DMS79 treated with DMSO at 0.1 percent for 48 hours (cell line): Measurements from ENCODE around the gene PTPRG.
"Not testable (repeated sequence)": the region's sequence is repeated elsewhere in the genome, so short reads cannot be mapped to it uniquely, and the experiment has no call there.

Experiments
- DNase-seq: peaks from one replicate; lab custom pipeline; 2025; lab: John Stamatoyannopoulos, UW

Gene PTPRG

DNA sequence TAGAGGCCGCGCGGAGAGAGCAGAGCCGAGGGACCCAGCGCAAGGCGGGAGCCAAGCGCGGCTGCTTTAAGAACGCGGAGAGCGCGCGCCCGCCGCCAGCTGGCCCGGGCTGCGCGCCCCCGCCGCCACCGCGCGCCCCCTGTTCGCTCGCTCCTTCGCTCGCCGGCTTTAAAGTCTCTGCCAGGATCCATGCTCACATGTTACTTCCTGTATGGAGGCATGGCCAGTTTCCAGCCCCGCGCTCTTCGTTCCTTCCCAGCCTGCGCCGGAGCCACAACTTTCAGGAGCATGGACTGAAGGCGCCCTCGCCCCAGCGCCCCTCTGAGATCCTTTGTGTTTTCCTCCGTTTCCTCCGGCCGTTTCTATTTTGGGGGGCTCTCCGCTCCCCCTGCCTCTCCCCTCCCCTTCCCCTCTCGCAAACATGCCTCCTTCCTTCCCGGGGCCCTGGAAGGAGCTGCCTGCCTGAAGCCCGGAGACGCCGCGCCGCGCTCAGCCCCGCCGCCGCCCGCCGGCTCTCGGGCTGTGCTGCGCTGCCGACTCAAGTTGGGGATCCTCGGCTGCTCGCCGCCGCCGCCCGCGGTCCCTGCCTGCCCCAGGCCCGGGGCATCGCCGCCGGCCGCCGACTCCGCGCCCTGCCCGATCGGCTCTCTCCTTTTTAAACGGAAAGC lies at the start of gene PTPRG:
TSS of gene PTPRG (plus strand) at position 198 of the 668 bp plus-strand sequence. CDS start 717 bp downstream, outside the sequence.
- DNase-seq: peak; percentile 57

DNA sequence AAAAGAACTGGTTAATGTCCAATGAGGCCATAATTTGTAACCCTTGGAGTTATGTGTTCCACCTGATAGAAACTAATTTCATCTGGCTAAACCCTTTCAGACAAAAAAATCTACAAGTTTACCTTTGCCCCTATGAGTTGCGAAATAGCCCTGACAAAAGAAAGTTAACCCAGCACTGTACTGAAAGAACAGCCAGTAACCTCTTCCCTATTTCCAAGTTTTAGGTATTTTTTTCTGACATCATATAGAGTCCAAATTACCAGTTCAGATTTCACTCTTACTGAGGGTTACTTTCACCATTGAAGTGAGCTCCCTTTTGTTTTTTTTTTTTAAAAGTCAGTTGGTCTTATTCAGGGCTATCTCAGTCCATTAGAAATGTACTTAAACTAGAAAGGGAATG lies 42.8 kb upstream of the PTPRG start:
- DNase-seq: no peak

DNA sequence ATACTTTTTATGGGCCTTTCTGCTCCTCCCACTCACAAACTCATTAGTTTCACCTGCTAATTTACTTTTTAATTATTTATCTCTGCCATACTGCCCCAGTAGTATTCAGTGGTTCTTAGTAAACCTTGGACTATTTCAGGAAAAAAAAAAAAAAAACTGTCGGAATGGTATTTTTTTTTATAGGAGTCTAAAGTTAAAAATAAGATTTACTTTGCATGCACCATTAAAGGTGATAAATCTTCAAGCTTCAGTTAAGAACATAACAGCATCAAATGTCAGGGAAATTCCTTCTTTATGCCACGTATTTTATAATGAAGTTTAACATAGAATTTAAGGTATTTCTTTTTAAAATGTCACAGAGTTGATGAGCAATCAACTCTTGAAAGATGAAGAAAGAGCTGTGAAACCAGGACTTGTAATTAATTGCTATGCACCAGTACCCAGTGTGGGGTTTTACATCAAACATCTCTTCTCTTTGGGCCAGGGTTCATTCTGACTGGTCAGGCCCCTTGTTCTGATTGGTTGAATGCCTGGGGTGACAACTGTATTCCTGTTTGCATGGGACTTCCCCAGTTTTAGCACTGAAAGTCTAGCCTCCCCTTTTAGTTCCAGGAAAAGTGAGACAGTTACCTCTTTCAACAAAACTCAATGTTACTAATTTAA lies 40.3 kb upstream of the PTPRG start:
- DNase-seq: no peak

DNA sequence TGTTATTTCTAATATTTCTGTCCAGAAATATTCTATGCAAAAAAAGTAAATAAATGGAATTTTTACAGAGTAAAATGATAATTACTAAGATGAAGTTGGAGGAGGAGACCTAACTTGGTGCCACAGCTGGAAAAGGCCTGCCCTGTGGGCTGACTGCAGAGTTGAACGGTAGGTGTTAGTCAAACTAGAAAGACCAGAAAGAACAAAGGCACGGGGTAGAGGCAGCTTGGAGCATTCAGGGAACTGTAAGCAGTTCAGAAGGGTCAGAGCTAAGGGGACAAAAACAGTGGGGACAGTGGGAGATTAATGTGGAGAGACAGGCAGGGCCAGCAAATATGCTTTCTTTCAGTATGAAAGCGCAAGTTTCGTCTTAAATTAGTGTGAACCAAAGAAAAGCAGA lies 39.3 kb upstream of the PTPRG start:
- no peak for DNase-seq

DNA sequence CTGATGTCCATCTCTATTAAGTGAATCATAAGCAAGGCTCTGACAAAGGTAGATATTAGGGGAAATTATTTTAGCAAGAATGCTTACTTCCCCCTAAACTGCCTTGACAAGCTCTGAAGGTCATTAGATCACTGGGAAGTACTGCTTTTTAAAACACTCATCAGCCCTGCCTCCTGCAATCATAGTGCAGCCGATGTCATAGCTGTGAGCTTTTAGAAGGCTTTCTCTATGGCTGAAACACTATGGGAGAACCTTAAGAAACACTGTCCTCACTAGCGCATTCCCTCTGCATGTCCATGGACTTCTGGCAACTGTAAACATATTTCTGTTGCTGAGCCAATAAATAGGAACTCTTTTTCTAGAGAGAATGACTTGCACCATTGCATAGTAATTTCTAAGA lies 38.7 kb upstream of the PTPRG start:
- DNase-seq: no peak

DNA sequence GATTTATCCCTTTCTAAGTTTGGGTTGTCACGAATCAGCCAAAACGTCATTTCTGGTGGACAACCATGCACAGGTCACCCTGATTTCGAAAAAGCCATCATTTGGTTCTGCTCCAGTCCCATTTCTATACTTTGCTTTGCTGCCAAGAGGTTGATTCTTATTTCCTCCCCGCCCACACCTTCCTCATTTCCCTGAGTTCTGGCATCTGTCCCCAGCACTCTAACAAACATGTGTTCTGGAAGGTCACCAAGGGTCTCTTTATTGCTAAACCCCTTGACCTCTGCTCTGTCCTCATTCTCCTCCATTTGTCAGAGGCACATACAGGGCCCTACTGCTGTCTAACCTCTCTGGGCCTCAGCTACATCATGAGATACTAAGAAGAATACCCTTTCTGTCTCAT lies 36.4 kb upstream of the PTPRG start:
- DNase-seq: no peak

DNA sequence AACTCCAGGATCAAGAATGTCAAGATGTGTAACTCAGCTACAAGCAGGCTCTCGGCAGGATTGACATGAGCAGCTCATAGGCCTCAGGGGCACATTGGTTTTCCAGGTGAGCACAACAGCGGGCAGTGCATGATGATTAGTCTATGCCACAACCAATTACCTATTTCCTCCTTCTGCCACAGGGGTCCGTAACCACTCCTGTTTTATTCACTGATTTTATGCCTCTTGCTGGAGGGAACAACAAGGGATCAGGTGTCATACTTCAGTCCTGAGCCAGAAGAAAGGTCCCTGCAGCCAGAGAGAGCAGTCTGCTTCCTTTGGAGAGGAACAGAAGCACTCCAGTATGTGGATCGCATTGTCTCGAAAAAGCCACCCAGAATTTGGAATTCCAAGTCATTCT lies 35.1 kb upstream of the PTPRG start:
- peak; percentile 64 for DNase-seq

DNA sequence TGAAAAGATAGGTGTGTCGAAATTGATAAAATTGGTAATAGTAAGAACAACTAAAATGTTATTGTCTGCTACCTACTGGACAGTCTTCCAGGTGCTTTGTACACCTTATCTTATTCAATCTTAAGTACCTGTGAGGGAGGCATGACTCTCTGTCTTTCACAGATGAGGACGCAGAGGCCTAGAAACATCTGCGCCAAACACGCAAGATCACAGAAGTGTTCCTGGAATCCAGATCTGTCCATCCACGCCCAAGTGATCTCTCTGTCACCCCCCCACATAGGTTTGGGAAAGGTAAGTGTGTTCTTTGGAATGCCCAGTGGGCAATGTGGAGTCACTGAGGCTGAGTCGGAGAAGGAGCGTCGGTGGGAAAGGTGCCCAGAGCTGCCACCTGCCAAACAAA lies 34.4 kb upstream of the PTPRG start:
- no peak for DNase-seq

DNA sequence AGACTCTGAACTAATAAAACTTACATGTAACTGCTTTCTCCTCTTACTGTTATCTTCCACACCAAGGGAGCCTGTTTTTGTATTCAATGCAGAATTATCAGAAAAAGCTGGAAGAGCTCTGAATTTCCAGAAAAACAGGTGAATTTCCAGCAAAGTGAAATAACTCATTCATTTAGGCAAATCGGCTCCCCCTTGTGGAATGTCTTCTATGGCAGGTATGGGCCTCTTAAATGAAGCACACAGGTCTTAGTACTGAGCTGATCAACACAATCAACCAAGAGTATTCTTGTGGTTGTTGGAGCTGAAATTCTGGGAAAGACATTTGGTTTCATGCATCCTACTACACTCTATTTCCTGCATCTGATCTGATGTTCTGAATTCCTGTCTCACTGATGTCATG lies 31.0 kb upstream of the PTPRG start:
- DNase-seq: peak; percentile 13

DNA sequence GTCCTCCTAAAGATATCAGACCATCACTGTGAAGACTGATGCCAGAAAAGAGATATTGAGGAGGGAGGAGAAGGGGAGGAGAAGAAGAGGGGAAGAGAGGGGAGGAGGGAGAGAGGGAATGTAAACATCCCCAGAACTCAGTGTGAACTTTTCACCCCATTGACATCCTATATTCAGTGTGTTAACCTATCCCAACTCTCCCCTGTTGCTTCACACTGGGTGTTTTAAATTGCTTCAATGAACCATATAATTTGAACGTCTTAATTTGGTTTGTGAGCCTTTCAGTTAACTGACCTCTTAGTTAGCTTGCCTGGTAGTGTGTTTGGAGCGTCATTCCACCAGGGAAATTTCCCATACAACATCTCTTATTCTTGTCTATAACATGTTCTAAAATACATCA lies 29.8 kb upstream of the PTPRG start:
- DNase-seq: no peak

DNA sequence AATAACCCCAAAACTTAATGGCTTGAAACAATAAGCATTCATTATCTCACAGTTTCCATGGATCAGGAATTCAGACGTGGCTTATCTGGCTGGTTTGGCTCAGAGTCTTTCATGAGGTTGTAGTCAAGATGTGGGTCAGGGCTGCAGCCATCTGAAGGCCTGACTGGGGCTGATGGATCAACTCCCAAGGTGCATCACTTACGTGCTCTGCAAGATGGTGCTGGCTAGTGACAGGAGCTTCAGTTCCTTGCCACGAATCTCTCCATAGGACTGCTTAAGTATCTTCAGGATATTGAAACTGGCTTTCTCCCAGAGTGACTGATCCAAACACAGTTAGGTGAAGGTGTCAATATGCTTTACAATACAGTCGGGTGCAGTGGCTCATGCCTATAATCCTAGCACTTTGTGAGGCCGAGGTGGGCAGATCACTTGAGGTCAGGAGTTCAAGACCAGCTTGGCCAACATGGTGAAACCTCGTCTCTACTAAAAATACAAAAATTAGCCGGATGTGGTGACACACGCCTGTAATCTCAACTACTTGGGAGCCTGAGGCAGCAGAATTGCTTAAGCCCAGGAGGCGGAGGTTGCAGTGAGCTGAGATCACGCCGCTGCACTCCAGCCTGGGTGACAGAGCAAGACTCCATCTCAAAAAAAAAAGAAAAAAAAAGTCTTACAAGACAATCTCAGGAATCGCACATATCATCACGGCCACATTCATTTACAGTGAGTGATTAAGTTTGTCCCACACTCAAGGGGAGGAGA lies 28.5 kb upstream of the PTPRG start:
- no peak for DNase-seq

DNA sequence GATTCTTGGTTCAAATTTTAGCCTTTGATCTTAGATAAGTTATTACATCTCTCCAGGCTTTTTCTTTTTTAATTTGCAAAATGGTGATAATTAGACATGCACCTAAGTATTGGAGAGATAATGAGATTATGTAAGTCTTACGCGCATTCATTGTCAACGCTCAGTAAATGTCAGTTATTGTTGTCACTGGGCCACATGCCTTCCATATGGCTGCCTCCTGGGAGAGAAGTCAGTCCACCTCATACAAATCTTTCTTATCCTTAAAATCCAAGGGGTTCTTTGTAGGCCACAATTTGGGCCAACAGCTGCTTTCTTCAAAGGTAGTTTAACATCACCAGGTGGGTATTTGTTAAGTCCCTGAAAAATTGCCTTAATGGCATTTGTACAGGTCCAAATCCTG lies 25.5 kb upstream of the PTPRG start:
- no peak for DNase-seq

DNA sequence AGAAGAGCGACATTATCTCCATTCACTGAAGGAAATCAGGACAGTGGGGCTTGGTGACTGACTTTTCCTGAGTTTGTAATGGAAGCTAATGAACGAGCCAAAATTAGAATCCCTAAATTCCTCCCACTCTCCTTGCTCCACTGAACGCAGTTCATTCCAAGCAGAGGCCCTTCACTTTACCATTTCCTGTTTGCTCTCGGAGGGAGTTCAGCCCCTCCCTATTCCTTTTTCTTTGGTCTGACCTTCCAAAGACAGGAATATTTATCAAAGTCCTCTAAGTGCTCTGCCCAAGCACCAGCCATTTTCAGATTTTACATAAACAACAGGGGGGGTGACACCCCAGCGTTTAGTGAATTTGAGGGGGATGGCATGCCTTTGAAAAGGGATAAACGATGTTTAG lies 24.0 kb upstream of the PTPRG start:
- DNase-seq: no peak

DNA sequence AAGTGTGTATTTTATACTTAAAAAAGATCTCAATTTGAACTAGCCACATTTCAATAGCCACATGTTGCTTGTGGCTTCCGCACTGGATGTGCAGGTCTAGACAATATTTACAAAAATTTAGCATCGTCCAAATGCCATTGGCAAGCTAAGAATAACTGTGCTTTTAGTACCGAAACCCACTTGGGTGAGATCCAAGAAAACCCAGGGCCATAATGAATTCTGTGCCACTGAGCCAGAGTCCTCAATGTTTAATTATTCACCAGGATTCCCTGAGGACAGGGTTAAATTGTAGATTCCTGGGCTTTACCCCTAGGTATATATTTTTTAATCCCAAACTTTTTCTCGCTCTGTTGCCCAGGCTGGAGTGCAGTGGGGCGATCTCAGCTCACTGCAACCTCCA lies 22.9 kb upstream of the PTPRG start:
- no peak for DNase-seq

DNA sequence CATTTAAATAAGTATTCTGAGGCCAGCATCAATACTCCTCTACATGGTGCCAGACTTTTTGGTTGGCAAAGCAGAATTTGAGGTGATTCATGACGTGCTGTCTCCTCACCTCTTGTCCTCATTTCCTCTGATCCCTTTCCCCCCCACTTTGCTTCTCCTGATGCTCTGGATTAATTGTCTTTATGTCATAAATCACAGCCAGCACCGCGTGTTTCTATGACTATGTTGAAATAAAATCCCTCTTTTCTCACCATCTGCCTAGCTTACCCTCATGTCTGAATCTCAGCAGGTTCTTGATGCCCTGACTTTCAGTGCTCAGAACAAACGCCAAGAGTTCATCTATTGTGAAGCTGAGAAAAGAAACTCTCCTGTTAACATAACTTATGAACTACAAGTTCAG lies 19.7 kb upstream of the PTPRG start:
- no peak for DNase-seq

DNA sequence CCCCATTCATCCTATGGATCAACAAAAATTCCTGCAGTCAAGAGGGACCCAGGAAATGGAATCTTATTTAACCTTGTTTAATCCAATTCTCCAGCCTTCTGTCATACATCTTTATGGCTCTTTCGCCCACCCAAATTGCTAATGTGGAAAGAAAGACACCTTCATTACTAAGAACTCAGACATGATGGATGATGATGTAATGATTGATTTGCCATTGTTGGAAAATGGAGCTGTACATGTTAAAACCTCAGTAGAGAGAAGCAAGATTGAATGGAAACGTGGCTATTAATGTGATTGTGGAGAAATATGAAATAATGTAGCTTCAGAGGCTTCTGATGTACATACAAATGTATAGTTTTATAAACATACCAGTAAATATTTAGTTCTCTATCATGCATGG lies 15.7 kb upstream of the PTPRG start:
- no peak for DNase-seq

DNA sequence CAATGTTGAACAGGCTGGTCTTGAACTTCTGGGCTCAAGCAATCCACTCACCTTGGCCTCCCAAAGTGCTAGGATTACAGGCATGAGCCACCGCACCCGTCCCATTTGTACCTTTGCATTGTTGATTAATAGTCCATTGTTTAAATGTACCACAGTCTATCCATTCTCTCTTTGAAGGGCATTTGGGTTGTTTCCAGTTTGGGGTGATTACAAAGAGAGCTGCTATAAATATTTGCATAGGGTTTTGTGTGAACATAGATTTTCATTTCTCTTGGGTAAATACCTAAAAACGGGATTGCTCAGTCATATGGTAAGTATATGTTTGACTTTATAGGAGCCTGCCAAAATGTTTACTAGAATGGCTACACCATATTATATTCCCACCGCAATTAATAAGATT lies 13.7 kb upstream of the PTPRG start:
- DNase-seq: no peak

DNA sequence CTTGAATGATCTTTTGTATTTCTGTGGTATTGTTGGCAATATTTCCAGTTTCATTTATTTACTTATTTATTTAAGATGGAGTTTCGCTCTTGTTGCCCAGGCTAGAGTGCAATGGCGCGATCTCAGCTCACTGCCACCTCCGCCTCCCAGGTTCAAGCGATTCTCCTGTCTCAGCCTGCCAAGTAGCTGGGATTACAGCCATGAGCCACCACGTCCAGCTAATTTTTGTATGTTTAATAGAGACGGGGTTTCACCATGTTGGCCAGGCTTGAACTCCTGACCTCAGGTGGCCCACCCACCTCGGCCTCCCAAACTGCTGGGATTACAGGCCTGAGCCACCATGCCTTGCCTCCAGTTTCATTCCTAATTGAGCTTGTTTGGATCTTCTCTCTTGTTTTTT lies 8.7 kb upstream of the PTPRG start:
- DNase-seq: not testable (repeated sequence)

DNA sequence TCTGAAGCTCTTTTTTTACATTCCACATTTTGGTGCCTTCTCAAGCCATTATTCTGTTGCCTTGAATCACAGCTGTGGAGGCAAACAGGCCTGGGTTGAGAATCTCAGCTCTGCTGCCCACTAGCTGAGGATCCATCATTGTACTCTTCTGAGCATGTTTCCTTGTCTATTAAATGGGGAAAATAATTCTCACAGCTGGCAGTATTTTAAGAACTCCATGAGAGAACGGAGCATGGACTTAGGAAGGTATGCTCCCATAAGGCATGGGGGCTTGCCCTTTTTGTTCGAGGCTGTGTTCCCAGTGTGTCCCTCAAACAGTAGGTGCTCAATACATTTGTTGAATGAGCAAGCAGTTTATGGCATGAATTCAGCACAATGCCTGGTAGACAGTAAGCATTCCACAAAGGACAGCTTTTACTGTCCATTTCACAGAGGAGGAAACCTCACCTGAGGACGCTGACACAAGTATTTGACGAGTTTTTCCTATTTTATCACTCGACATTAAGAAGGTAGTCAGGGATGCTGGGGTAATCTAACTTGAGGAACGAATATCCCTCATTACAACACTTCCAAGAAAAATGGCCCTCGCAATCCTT lies 2.1 kb upstream of the PTPRG start:
- DNase-seq: no peak

DNA sequence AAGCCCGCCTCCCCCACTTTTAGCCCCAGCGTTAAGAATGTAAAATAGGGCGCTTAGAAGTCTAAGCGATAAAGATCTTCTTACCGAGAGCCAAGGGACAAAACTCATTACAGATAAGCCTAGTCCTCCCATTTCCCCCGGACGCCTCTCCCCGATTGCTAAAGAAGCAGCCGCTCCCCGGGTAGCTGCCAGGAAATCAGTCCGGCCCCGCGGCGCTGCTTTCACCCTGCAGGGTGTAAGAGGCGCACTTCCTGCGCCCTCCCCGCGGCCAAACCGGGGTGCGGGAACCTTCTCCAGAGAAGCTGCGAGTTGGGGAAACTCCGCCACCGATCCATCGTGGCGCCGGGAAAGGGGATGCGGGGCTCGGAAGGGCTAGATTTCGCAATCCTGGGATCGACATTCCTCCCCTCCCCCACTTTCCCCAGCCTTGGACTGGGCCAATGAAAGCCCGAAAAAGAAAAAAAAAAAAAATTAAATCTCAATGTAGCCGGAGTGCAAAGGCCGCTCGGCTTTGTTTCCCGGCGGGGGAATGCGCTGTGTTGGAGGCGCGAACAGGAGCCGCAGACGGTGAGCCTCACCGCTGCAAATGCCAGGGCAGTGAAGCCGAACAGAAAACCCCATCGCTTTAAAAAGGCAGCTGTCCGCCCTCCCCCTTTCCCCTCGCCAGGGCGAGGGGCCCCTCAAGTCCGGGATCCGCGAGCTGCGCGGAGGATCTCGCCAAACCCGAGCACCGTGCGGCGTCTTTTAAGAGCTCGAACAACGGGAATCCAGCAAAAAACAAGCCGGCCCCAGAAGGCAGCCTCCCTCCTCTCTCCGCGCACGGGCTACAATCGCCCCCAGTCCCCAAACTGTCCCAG lies 626 bp upstream of the PTPRG start:
- DNase-seq: peak; percentile 12

DNA sequence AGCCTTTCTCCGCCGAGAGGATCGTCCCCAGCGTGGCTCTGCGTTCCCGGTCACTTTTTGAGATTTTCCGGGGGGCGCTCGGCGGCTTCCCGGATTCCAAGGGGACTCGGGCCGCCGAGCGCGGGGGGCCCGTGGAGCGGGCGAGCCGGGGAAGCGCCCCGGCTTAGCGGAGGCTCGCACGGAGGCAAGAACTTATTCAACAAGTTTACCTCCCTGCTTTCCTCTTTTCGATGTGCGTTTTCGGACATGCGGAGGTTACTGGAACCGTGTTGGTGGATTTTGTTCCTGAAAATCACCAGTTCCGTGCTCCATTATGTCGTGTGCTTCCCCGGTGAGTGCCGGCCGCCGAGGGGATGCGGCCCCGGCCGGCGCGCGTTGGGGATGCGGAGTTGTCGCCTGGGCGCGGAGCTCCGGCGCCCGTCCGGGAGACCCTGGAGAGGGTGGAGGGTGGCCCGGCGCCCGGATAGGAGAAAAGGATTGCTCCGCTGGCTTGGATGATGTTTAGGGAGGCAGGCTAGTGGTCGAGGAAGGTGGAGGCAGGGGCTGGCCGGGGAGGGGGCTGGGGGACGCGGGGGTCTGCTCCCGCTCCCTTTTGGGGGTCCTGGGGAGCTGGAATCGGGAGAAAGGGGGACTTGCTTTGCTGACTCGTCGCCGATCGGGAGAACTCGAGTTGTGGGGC lies 810 bp downstream of the PTPRG start:
- no peak for DNase-seq
